Hematopoietic multipotent progenitor cell treated with erythropoietin and hydrocortisone succinate and interleukin-3 and kit ligand, for 4 days (in vitro differentiated cells): ENCODE measurements around the gene LRRC49.

Experiments used
- DNase-seq: peaks from one replicate; pipeline ENCODE4 v3.0.0-alpha.2; 2015

The LRRC49 gene

DNA sequence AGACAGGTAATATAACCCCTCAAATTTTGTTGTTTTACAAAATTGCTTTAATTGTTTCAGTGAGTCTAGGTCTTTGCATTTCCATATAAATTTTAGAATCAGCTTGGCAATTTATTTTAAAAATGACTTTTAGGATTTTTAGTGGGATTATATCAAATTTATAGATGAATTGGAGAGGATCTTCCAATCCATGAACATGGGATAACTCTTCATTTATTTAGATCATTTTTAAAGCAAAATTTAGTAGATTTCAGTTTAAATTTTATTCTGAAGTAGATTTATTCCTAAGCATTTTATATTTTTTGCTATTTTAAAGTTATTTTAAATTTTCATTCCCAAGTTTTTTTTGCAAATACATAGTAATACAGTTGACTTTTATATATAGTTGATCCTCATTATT, 164.5 kb downstream of the LRRC49 start:
- DNase-seq: no peak

DNA sequence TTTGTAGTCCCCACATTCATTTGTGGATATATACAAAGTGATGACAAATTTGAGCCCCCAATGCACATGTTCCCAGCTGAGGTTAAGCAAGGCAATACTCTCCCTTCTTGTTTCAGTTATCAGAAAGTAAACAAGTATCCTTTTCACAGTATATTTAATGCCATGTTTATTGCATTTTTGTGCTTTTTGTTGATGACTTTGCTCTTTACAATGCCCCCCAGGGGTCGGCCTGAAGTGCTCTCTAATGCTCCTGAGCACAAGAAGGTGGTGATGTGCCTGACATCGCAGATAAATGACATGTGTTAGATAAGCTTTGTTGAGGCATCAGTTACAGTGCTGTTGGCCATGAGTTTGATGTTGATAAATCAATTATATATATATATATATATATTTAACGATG, 165.0 kb downstream of the LRRC49 start:
- DNase-seq: no peak

DNA sequence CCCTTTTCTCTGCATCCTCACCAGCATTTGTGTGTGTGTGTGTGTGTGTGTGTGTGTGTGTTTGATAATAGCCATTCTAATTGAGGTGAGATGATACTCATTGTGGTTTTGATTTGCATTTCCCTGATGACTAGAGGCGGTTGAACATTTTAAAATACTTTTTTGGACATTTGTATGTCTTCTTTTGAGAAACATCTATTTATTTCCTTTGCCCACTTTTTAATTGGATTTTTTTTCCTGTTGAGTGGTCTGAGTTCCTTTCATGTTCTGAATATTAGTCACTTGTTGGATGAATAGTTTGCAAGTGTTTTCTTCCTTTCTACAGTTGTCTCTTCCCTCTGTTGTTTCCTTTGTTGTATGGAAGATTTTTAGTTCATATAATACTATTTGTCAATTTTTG, 168.4 kb downstream of the LRRC49 start:
- DNase-seq: no peak

DNA sequence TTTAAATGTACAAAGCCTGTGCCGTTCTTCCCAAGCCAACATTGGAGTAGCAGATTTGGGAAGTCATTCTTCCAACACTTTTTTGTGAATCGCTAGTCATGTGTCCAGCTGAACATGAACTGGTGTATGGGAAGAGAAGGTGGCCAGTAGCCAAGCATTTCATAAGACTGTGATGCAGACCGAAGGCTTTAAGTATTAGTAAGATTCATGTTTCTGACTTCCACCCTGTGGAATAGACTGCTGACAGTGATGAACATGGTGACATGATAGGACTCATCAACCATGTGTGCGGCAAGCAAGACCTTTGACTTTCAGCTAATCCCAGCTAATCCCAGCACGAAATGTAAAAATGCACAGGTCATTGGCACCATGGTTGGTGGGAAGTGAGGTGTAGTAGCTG, 174.4 kb downstream of the LRRC49 start:
- DNase-seq: no peak

DNA sequence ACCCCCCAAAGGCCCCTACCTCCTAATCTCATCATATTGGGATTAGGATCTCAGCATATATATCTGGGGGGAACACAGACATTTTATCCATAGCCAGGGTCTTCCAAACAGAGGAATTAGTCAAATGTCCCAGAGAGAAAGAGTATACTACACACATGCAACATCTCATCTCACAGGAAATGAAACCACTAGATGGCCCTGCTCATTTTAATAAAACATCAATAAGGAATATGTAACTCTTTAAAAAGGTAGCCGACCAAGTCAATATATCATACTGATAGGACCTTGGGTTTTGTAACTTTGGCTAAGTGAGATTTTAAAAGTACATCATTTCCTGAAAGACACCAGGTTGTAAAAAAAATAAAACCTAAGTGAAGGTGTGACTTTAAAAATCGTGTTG, 177.1 kb downstream of the LRRC49 start:
- DNase-seq: no peak

- DNase-seq: no peak
Measured at GRCh38 chr15:71071529-71071928, 178.9 kb downstream of the LRRC49 start.

DNA sequence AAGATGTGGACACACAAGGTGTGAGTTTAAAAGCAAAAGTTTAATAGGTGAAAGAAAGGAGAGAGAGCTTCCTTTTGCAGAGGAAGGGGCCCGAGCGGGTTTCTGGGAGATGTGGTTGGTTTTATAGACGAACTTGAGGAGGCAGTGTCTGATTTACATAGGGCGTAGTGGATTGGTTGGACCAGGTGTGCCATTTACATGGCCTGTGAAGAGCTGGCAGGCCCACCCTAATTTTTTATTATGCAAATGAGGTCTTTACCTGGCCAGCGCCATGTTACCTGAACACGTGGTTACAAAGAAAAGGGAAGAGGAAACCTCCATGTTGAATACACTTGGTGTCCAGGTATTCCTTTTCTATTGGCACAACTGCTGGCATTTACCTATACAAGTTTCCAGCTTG, 179.8 kb downstream of the LRRC49 start:
- DNase-seq: no peak

GRCh38 chr15:71078506-71079207, 186.0 kb downstream of the LRRC49 start:
- DNase-seq: no peak

DNA sequence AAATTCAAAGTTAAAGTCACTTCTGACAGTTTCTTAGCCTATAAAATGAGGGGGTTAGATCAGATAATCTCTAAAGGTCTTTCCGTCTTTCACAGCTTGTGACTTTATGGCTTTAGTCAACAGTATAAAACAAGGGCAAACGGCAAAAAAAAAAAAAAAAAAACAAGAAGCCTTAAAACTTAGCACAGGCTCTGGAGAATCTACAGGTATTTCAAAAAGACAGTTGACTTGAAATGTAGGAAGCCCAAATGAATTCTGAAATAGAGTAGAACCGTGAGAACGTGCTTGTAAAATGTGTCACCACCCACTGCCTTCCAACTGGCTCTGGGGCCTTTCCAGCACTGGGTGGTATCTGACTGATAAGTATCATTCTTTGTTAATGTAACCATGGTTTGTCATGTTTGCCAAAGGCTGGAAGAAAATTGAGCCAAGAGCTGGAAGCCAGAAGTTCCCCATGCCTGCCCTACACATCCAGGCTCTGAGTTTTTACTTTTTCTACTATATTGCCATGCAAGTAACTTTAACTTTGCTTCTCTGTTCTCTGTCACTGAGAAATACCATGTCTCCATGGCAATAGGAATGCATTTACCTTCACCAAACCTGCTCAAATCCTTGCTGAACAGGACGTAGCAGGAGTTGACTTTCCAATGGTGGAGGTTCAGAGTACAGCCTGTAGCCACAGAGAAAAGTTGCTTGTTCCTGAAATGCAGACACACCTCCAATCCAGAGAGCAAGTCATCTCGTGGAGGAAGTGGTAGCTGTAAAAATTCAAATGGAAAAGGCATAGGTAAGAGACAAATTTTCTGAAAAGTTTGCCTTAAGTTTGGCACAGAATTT, 186.8 kb downstream of the LRRC49 start:
- no peak for DNase-seq

- no peak for DNase-seq
Measured at GRCh38 chr15:71080166-71080565, 187.5 kb downstream of the LRRC49 start.

GRCh38 chr15:71080705-71081104, 188.1 kb downstream of the LRRC49 start:
- no peak for DNase-seq

- no peak for DNase-seq
Measured at GRCh38 chr15:71082803-71083202, 190.2 kb downstream of the LRRC49 start.

DNA sequence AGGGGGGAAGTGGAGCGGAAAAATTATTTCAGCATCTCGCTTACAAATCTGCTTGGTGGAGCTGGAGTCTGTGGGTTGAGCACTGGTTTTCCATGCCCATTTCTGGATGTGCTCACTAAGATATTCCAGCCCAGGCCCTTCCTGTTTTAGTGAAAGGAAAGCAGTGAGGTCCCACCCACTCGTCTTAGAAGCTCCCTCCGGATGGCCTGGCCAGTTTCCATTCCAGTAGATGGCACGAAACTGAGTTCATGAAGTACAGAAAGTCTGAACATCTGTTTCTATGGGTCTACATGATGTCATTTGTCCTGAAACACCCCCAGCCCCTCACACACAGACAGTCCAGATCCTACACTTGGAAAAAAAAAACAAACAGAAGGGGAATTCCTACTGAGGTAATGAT, 190.7 kb downstream of the LRRC49 start:
- DNase-seq: no peak

DNA sequence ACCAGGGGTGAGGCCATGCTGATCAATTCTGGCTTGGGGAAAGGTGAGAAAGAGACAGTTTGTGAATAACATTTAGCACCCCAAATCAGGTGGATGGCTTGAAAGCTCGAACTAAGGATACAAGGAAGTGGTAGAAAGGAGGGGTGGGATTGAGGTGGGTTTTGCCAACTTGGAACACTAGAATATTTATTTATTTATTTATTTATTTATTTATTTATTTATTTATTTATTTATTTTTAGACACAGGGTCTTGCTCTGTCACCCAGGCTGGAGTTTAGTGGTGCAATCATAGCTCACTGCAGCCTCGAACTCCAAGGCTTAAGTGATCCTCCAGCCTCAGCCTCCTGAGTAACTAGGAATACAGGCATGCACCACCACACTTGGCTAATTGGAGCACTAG, 191.6 kb downstream of the LRRC49 start:
- DNase-seq: no peak

GRCh38 chr15:71085809-71086208, 193.2 kb downstream of the LRRC49 start:
- no peak for DNase-seq

- no peak for DNase-seq
Measured at GRCh38 chr15:71088155-71088554, 195.5 kb downstream of the LRRC49 start.

GRCh38 chr15:71088683-71089082, 196.1 kb downstream of the LRRC49 start:
- no peak for DNase-seq

DNA sequence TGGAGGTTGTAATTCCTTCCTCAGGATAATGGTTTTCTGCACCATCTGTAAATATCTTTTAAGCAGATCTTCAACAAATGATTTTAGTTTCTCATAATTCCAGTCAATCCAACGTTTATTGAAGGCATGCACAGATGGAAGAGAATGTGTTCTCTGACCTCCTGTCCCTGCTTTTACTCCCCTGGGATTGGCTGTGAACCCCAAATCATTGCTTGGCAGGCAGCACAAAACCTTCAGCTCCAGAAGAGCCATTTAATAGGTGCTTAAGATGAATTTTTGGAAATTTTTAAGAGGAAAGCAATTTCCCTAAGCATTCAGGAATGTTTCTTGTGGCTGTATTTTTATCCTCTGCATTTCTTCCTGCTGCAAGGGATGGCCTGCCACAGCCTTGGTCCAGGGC, 197.2 kb downstream of the LRRC49 start:
- DNase-seq: no peak

- DNase-seq: no peak
Measured at GRCh38 chr15:71091601-71092000, 199.0 kb downstream of the LRRC49 start.

GRCh38 chr15:71092056-71092600, 199.5 kb downstream of the LRRC49 start:
- no peak for DNase-seq

DNA sequence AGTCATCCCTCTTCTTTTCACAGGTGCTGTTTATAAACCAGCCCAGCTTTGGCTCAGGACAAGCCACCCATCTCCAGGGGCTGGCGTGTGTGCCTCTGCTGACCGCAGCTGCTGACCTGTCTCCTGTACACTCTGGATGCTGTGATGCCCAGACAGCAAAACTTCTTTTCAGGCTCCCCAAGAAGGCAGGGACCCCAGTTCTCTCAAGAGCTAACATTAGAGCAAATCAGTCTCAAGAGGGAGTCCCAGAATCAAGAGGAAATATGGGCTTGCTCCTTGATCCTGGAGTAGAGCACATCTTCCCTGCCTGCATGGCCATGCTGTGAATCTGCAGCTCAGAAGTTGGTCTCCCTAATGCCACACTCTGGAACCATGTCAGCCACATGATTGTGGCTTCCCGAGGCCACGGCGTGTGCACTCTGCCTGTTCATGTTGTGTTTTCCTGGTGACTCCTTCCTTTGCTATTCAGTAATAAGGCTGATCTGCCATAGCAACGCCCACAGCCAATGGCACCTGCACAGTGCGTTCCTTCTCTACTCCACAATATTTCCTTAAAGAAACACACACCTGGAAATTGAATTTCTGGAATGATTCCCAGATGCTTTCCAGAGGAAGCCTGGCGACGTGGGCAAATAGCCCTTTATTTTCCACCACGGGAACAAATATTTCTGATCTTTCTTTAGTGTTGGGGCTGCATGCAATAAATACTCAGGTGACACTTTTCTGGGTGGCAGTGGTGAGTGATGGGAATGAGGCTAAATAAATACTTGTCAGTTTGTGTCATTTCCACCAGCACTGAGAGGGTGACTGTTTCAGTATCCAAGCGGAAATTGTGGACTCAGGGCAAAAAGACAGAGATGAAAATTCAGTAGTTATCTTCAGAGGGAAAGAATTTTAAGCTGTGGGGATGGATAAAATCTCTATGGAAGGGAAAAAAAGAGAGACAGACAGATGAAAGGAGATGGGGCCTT, 200.7 kb downstream of the LRRC49 start:
- DNase-seq: no peak

DNA sequence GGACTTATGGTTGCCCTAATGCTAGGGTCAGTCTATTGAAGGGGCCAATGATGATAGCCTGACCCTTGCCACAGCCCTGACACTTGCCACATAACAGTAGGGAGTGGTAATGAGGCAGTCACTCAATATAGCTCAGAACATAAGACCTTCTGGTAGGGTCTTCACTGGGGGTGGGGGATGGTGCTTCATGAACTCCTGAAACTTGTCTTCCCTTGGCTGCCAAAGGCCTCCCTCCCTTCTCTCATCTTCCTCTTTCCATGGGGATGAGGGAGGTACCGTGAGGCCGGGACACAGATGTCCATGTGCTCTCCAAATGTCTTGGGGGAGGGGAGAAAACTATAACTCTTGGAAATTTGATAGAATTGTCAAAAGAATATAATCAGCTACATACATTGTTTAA, 201.5 kb downstream of the LRRC49 start:
- DNase-seq: no peak

DNA sequence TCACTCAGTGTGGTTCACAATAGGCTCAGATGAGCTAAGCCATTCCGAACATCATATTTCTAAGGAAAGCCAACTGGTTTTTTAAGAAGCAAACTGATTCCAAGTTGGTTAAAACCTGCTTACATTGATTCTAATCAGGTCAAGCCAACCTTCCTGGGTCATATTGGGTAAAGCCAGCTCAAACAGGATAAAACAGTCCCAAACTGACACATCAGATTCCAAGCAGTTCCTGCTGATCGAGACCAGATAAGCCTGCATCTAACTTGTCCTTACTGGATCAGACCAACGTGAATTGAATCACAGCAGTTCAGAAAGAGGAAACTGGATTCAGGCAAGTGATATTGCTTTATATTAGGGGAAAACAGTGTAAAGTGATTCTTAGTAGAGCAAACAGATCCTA, 204.1 kb downstream of the LRRC49 start:
- no peak for DNase-seq
